Upper lobe of left lung (tissue), 4 donors: ENCODE measurements around the gene MYF6.

ENCODE experiments used
- POLR2A ChIP-seq, 4 donors: fragments of 450-650 bp; IDR thresholded peaks; one replicate each; pipeline ENCODE4 v1.5.1; 2016 to 2017; ENCODE audit warnings: antibody characterized with exemption in 4 of 4, mild to moderate bottlenecking in 2 of 4
- TF ChIP-seq, protein P1 (sequence below), 6 experiments: fragments of 450-650 bp in 4 of 6; fragments of 200-600 bp in 2 of 6; sonication (generic) in 2 of 6; IDR thresholded peaks; one replicate each; pipeline ENCODE4 v1.5.1; 2016 to 2019; ENCODE audit warnings: antibody characterized with exemption in 6 of 6

DNA sequence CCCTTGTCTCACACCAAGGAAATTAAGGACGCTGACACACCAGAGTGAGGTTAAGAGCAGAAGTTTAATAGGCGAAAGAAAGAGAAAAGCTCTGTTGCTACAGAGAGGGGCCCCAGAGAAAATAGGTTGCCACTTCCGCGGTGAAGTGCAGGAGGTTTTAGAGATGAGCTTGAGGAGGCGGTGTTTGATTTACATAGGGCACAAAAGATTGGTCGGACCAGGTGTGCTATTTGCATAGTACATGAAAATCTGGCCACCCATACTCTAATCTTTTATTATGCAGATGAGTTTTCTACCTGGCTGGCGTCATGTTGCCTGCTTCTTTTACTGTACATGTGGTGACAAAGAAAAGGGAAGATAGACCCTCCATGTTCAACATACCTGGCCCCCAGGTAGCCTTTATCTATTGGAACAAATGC is 23.3 kb upstream of the MYF6 start:
- TF ChIP-seq POLR2A (IDR thresholded peaks at IDR 0.05): no peak
- TF ChIP-seq, protein P1, sequence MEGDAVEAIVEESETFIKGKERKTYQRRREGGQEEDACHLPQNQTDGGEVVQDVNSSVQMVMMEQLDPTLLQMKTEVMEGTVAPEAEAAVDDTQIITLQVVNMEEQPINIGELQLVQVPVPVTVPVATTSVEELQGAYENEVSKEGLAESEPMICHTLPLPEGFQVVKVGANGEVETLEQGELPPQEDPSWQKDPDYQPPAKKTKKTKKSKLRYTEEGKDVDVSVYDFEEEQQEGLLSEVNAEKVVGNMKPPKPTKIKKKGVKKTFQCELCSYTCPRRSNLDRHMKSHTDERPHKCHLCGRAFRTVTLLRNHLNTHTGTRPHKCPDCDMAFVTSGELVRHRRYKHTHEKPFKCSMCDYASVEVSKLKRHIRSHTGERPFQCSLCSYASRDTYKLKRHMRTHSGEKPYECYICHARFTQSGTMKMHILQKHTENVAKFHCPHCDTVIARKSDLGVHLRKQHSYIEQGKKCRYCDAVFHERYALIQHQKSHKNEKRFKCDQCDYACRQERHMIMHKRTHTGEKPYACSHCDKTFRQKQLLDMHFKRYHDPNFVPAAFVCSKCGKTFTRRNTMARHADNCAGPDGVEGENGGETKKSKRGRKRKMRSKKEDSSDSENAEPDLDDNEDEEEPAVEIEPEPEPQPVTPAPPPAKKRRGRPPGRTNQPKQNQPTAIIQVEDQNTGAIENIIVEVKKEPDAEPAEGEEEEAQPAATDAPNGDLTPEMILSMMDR (IDR thresholded peaks at IDR 0.05): no peak
